ENCODE results near the gene PARD3B. TPM values are rescaled to one million over a fixed set of nuclear protein-coding genes. Genes with fewer than 3 reads are reported as not detected.

PARD3B gene
- total RNA-seq, 1 experiment from 2014 or later = 3.6 TPM

GRCh38 chr2:205619600-205619999 is 1074.3 kb downstream of the PARD3B start:
- no peak for TF ChIP-seq TCF7L2 (IDR thresholded peaks at IDR 0.05; ENCODE audit: low read depth, low read length)
- TF ChIP-seq REST (IDR thresholded peaks at IDR 0.05; ENCODE audit: insufficient read depth in 1 of 2, low read depth in 2 of 2, low read length in 1 of 2) = no peak
- CTCF ChIA-PET = no interaction called here
- no peak overlapping the region for H3K4me3 ChIP-seq (ENCODE audit: low read depth in 2 of 2, low read length in 2 of 2)
- no peaks in the 10 kb centered on the region for H3K36me3 ChIP-seq (ENCODE audit: control insufficient read depth, insufficient read depth, low read length)
- no peaks in the 10 kb centered on the region for H3K27me3 ChIP-seq (ENCODE audit: control insufficient read depth, insufficient read depth, low read length)
- in situ Hi-C loops (cut with HindIII; ENCODE audit: low pct_unique_long_range_greater_than_20kb, low sequenced_read_pairs) = no loop called here
- intact Hi-C loops (cut with micrococcal nuclease; ENCODE audit: unreplicated experiment) = no loop called here
- ATAC-seq (no peak), DNase-seq (ENCODE audit: low read depth, low spot score) (no peak)
- no peaks in the 10 kb centered on the region for H3K4me1 ChIP-seq (ENCODE audit: control insufficient read depth, insufficient read depth, low read length)
- no TSS peak for BruUV-seq (replicated peaks)
- POLR2A ChIA-PET = no interaction called here
- no peaks in the 10 kb centered on the region for H3K9me3 ChIP-seq (ENCODE audit: control insufficient read depth, insufficient read depth, low read depth, low read length)
- no peak overlapping the region for H3K27ac ChIP-seq (ENCODE audit: low read length)

GRCh38 chr2:205627085-205627484 is 1081.8 kb downstream of the PARD3B start:
- Histone ChIP-seq H3K4me1 (ENCODE audit: control insufficient read depth, insufficient read depth, low read length) (no peaks in the 10 kb centered on the region), H3K27ac (ENCODE audit: low read length) (no peak overlapping the region), H3K27me3 (ENCODE audit: control insufficient read depth, insufficient read depth, low read length) (no peaks in the 10 kb centered on the region), H3K4me3 (ENCODE audit: low read depth in 2 of 2, low read length in 2 of 2) (no peak overlapping the region), H3K36me3 (ENCODE audit: control insufficient read depth, insufficient read depth, low read length) (no peaks in the 10 kb centered on the region), H3K9me3 (ENCODE audit: control insufficient read depth, insufficient read depth, low read depth, low read length) (no peaks in the 10 kb centered on the region)
- no peak for DNase-seq (ENCODE audit: low read depth, low spot score)
- no TSS peak for BruUV-seq (replicated peaks)
- ChIA-PET POLR2A (no interaction called here), CTCF (no interaction called here)
- in situ Hi-C loops (cut with HindIII; ENCODE audit: low pct_unique_long_range_greater_than_20kb, low sequenced_read_pairs) (no loop called here), intact Hi-C loops (cut with micrococcal nuclease; ENCODE audit: unreplicated experiment) (no loop called here)
- TF ChIP-seq SIN3A (IDR thresholded peaks at IDR 0.05; ENCODE audit: borderline replicate concordance, insufficient read depth, low read depth, low read length) (no peak), TCF7L2 (IDR thresholded peaks at IDR 0.05; ENCODE audit: low read depth, low read length) (no peak), CTCF (IDR thresholded peaks at IDR 0.05) (no peak), REST (IDR thresholded peaks at IDR 0.05; ENCODE audit: insufficient read depth in 1 of 2, low read depth in 2 of 2, low read length in 1 of 2) (no peak), POLR2AphosphoS5 (IDR thresholded peaks at IDR 0.05; ENCODE audit: low read depth, low read length) (no peak)
- ATAC-seq = no peak

Data from Panc1 (cell line).